ENCODE results near the gene C1QTNF8.

The C1QTNF8 gene

DNA sequence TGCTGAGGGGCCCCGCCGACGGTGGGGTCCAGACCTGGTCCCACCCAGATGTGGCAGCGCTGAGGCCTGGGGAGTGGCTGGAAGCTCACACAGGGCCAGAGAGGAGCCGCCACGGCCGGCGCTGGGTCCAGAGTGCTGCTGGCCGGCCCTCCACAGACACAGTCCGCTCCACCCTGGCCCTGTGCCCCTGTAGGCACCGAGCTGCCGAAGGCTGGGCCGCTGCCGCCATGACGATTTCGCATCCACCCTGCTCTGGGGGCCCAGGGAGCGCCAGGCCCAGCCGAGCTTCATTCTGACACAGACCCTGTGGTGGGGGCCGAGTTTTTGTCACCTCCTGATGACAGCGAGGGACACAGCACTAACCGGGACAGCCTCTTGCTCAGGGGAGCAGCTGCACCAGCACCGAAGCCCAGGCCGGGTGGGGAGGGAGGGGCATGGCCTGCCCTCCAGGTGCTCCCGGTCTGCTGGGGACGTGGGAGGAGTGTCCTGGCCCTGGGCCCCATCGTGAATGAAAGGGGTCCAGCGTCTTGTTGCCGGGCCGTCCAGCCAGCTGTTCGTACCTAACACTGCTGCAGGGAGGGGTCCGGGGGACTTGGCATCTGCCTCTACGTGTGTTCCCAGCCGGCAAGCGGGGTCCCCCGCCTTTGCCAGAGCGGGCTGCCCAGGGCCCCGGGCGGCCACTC is 50.6 kb downstream of the C1QTNF8 start:
- DNase-seq (ENCODE audit: low read depth, low spot score), result no peak
- Histone ChIP-seq H3K4me1 (ENCODE audit: insufficient read depth, insufficient read length) (peaks cover 24% of the 10 kb centered on the region), H3K9me3 (ENCODE audit: insufficient read depth, low read length) (peaks cover 15% of the 10 kb centered on the region; the same call in 1 of the 2 replicates), H3K4me3 (ENCODE audit: insufficient read length, low read depth) (no peak overlapping the region), H3K9ac (ENCODE audit: insufficient read length, low read depth) (peak overlapping the region; percentile 58), H3K27me3 (ENCODE audit: insufficient read depth, insufficient read length) (no peaks in the 10 kb centered on the region), H3K36me3 (ENCODE audit: insufficient read depth, insufficient read length, low read length) (no peaks in the 10 kb centered on the region)
- no peak for TF ChIP-seq ZNF274 (IDR thresholded peaks at IDR 0.05; ENCODE audit: low read depth, low read length)
- TF ChIP-seq YY1 (IDR thresholded peaks at IDR 0.05; ENCODE audit: insufficient read depth, insufficient read length), result no peak
- TF ChIP-seq SUZ12 (IDR thresholded peaks at IDR 0.05; ENCODE audit: extremely low read depth, insufficient read depth, insufficient read length), result no peak

DNA sequence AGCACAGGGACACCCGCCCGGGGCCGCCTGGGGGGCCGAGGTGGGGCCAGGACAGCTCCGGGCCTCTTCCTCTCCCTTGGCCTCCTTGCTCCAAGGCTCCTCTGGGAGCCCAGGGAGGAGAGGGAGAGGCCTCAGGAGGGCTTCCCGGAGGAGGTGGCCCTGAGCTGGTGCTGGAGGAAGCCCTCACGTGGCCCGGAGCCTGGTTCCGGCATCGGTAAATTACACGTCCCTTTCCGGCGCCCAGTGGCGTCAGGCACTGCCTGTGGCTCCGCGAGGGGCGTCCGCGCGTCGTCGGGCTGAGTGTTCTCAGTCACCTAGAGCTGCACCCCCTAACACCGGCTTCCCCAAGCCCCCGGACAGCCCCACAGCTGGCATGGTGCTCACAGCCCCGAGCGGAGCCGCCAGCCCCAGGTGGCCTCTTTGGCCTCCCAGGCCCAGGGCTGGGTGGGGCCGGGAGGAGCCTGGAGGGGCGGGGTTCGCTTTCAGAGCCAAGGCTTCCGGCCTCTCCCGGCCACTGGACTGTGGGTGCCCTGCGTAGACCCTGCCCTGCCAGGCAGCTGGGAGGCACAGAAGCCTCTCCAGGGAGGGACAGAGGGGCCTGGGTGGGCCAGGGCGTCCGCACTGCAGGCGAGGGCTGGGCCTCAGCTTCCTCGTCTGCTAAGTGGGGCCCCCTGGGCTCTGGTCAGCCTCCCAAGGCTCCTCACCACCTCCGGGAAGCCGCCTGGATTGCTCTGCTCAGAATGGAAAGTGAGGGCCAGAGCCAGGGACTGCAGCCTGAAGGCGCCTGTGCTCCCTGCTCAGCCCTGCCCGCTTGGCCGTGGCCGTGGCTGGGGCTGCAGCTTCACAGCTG is 51.4 kb downstream of the C1QTNF8 start:
- Histone ChIP-seq H3K4me1 (ENCODE audit: insufficient read depth, insufficient read length) (peaks cover 22% of the 10 kb centered on the region), H3K9me3 (ENCODE audit: insufficient read depth, low read length) (peaks cover 15% of the 10 kb centered on the region; the same call in 1 of the 2 replicates), H3K9ac (ENCODE audit: insufficient read length, low read depth) (peak overlapping the region; percentile 58), H3K36me3 (ENCODE audit: insufficient read depth, insufficient read length, low read length) (no peaks in the 10 kb centered on the region), H3K4me3 (ENCODE audit: insufficient read length, low read depth) (no peak overlapping the region), H3K27me3 (ENCODE audit: insufficient read depth, insufficient read length) (no peaks in the 10 kb centered on the region)
- TF ChIP-seq ZNF274 (IDR thresholded peaks at IDR 0.05; ENCODE audit: low read depth, low read length) (no peak), YY1 (IDR thresholded peaks at IDR 0.05; ENCODE audit: insufficient read depth, insufficient read length) (no peak), SUZ12 (IDR thresholded peaks at IDR 0.05; ENCODE audit: extremely low read depth, insufficient read depth, insufficient read length) (no peak)
- no peak for DNase-seq (ENCODE audit: low read depth, low spot score)

DNA sequence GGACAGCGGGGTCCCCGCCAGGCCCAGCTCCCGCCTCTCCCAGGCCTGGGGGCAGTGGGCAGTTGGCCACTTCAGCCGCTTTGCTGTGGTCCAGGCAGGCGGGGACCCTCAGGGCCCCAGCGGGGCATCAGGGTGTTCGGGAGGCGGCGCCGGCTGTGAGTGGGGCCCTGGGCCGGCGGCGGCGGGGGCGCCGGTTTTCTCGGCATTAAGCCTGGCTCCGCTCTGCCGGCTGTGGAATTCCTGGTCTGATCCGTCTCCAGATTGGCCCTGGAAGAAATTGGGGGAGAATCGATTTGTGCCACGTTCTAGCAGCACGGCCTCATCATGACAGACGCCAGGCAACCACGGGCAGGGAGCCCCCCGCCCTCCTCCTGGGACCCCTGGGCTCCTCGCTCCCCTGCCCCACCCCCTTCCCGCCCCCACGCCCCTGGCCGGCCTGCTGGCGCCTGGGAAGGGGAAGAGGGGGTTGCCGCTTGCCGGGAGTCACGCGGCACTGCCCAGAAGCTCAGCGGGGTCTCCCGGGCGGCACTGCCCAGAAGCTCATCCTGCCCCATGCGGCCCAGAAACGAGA is 52.1 kb downstream of the C1QTNF8 start:
- no peak overlapping the region for H3K9ac ChIP-seq (ENCODE audit: insufficient read length, low read depth)
- H3K4me3 ChIP-seq (ENCODE audit: insufficient read length, low read depth), result no peak overlapping the region
- peaks cover 17% of the 10 kb centered on the region for H3K4me1 ChIP-seq (ENCODE audit: insufficient read depth, insufficient read length)
- no peak for TF ChIP-seq SUZ12 (IDR thresholded peaks at IDR 0.05; ENCODE audit: extremely low read depth, insufficient read depth, insufficient read length)
- TF ChIP-seq ZNF274 (IDR thresholded peaks at IDR 0.05; ENCODE audit: low read depth, low read length), result no peak
- peaks cover 15% of the 10 kb centered on the region; the same call in 1 of the 2 replicates for H3K9me3 ChIP-seq (ENCODE audit: insufficient read depth, low read length)
- DNase-seq (ENCODE audit: low read depth, low spot score), result no peak
- H3K27me3 ChIP-seq (ENCODE audit: insufficient read depth, insufficient read length), result no peaks in the 10 kb centered on the region
- H3K36me3 ChIP-seq (ENCODE audit: insufficient read depth, insufficient read length, low read length), result no peaks in the 10 kb centered on the region

DNA sequence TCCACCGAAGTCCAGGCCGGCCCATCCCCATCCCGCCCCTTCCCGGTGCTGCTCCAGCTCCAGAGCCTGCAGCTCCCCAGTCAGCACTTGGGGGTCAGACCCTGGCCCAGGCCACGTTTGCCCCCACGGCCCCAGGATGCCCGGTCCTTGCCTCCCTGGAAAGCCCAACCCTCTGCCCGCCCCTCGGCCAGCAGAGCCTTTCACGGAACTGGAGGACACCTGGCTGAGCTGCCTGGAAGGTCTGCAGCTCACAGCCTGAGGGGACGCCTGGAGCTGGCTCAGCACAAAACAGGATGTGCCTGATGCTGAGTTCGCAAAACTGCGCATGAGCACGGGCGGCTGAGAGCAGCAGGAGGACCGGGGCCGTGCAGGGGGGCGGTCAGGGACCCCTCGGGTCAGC is 53.2 kb downstream of the C1QTNF8 start:
- no peak for DNase-seq (ENCODE audit: low read depth, low spot score)
- H3K4me3 ChIP-seq (ENCODE audit: insufficient read length, low read depth), result no peak overlapping the region
- H3K27me3 ChIP-seq (ENCODE audit: insufficient read depth, insufficient read length), result no peaks in the 10 kb centered on the region
- TF ChIP-seq ZNF274 (IDR thresholded peaks at IDR 0.05; ENCODE audit: low read depth, low read length) (no peak), SUZ12 (IDR thresholded peaks at IDR 0.05; ENCODE audit: extremely low read depth, insufficient read depth, insufficient read length) (no peak), YY1 (IDR thresholded peaks at IDR 0.05; ENCODE audit: insufficient read depth, insufficient read length) (no peak)
- H3K9me3 ChIP-seq (ENCODE audit: insufficient read depth, low read length), result peaks cover 15% of the 10 kb centered on the region; the same call in 1 of the 2 replicates
- no peak overlapping the region for H3K9ac ChIP-seq (ENCODE audit: insufficient read length, low read depth)
- peaks cover 12% of the 10 kb centered on the region for H3K4me1 ChIP-seq (ENCODE audit: insufficient read depth, insufficient read length)
- no peaks in the 10 kb centered on the region for H3K36me3 ChIP-seq (ENCODE audit: insufficient read depth, insufficient read length, low read length)

DNA sequence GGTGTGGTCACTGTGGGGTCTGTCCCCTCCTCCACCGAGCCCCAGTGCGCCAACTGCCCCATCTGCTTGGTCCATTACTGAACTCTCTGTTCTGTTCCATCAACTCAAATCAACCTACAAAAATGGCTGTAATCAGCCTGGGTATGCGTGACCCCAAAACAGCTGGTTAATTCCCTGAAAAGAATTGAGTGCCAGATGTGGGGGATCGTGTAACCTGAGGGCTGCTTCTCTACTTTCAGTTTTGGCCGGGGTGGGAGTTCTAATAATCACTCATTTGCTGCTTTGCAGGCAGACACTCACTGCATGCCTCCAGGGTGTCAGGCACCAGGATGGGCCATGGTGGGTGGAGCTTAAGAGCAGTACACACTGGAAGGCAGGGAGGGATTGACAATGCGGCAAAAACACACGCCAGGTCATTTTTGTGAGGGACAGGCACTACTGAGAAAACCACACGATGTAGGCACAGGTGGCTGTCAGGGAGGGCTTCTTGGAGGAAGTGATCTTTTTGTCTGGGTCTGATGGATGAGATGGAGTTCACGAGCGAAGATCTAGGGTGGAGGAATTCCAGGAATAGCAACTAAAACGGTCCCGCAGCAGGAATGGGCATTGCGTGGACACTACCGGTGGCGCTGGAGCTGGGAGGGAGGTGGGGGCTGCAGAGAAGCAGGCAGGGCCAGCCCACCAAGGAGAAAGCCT is 53.8 kb downstream of the C1QTNF8 start:
- no peak overlapping the region for H3K4me3 ChIP-seq (ENCODE audit: insufficient read length, low read depth)
- H3K27me3 ChIP-seq (ENCODE audit: insufficient read depth, insufficient read length), result no peaks in the 10 kb centered on the region
- DNase-seq (ENCODE audit: low read depth, low spot score), result no peak
- H3K9ac ChIP-seq (ENCODE audit: insufficient read length, low read depth), result no peak overlapping the region
- H3K4me1 ChIP-seq (ENCODE audit: insufficient read depth, insufficient read length), result peaks cover 15% of the 10 kb centered on the region
- no peak for TF ChIP-seq SUZ12 (IDR thresholded peaks at IDR 0.05; ENCODE audit: extremely low read depth, insufficient read depth, insufficient read length)
- no peak for TF ChIP-seq YY1 (IDR thresholded peaks at IDR 0.05; ENCODE audit: insufficient read depth, insufficient read length)
- no peak for TF ChIP-seq ZNF274 (IDR thresholded peaks at IDR 0.05; ENCODE audit: low read depth, low read length)
- peaks cover 15% of the 10 kb centered on the region; the same call in 1 of the 2 replicates for H3K9me3 ChIP-seq (ENCODE audit: insufficient read depth, low read length)
- no peaks in the 10 kb centered on the region for H3K36me3 ChIP-seq (ENCODE audit: insufficient read depth, insufficient read length, low read length)

DNA sequence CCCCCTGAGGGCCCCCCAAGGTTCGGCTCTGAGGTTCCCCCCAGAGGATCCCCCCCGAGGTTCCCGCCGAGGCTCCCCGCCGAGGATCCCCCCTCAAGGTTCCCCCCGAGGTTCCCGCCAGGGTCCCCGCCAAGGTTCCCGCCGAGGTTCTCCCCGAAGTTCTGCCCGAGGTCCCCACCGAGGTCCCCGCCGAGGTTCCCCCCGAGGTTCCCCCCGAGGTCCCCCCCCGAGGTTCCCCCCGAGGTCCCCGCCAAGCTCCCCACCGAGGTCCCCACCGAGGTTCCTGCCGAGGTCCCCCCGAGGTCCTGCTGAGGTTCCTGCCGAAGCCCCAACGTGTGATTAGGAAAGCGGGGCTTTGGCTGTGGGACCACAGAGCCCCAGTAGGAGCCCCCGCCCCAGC is 55.7 kb downstream of the C1QTNF8 start:
- H3K36me3 ChIP-seq (ENCODE audit: insufficient read depth, insufficient read length, low read length), result no peaks in the 10 kb centered on the region
- no peak overlapping the region for H3K4me3 ChIP-seq (ENCODE audit: insufficient read length, low read depth)
- peaks cover 2% of the 10 kb centered on the region for H3K27me3 ChIP-seq (ENCODE audit: insufficient read depth, insufficient read length)
- TF ChIP-seq ZNF274 (IDR thresholded peaks at IDR 0.05; ENCODE audit: low read depth, low read length) (no peak), SUZ12 (IDR thresholded peaks at IDR 0.05; ENCODE audit: extremely low read depth, insufficient read depth, insufficient read length) (no peak), YY1 (IDR thresholded peaks at IDR 0.05; ENCODE audit: insufficient read depth, insufficient read length) (no peak)
- DNase-seq (ENCODE audit: low read depth, low spot score), result no peak
- H3K9me3 ChIP-seq (ENCODE audit: insufficient read depth, low read length), result peaks cover 15% of the 10 kb centered on the region; the same call in 1 of the 2 replicates
- peaks cover 21% of the 10 kb centered on the region for H3K4me1 ChIP-seq (ENCODE audit: insufficient read depth, insufficient read length)
- H3K9ac ChIP-seq (ENCODE audit: insufficient read length, low read depth), result no peak overlapping the region

Measured in NT2/D1 (cell line).